Effector memory CD4-positive, alpha-beta T cell (primary cell): ENCODE results near the gene DESI1.
A peak's percentile ranks its signal among the peaks of the same experiment; 100 is the strongest.

Experiments used
- DNase-seq, 3 donors: peaks; one replicate each; pipeline ENCODE4 v3.0.0-alpha.2; 2020
- H3K27ac ChIP-seq: 2 replicates; pipeline ENCODE4 v1.7.0; 2013; ENCODE audit warnings: mild to moderate bottlenecking, low read length, moderate library complexity; ENCODE audit not compliant: insufficient read depth, poor library complexity, severe bottlenecking
- H3K27me3 ChIP-seq: replicated peaks from 2 replicates; pipeline ENCODE4 v1.7.0; 2013; ENCODE audit warnings: mild to moderate bottlenecking, low read length; ENCODE audit not compliant: insufficient read depth, control insufficient read depth, poor library complexity, severe bottlenecking
- H3K36me3 ChIP-seq: 2 replicates; pipeline ENCODE4 v1.7.0; 2013; ENCODE audit warnings: mild to moderate bottlenecking, low read length, moderate library complexity; ENCODE audit not compliant: control insufficient read depth, insufficient read depth
- H3K4me1 ChIP-seq: 2 replicates; pipeline ENCODE4 v1.7.0; 2013; ENCODE audit warnings: low read length, mild to moderate bottlenecking; ENCODE audit not compliant: control insufficient read depth, insufficient read depth, poor library complexity, severe bottlenecking
- H3K4me3 ChIP-seq: 2 replicates; pipeline ENCODE4 v1.7.0; 2013; ENCODE audit warnings: low read length, low read depth, mild to moderate bottlenecking; ENCODE audit not compliant: insufficient read depth, poor library complexity, severe bottlenecking
- H3K9me3 ChIP-seq: 2 replicates; pipeline ENCODE4 v1.7.0; 2013; ENCODE audit warnings: mild to moderate bottlenecking, low read length, moderate library complexity; ENCODE audit not compliant: control insufficient read depth

DESI1 gene

DNA sequence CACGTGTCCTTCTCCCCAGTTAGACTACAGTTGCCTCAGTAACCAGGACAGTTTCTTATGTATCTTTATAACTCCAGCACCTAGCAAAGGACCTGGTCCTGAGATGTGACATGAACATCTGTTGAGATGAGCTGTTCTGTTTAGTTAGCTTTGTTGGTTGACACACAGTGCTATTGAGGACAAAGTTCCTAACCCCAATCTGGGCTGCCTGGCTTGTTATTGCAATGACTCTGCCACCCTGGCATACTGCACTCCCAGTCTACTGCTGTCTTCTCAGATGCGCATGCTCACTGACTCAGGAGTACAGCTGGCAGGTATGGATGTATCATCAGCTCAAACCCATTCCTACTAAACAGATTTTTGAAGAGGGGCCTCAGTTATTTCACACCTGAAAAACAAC lies 7.4 kb downstream of the DESI1 start:
- H3K36me3 ChIP-seq, result no peaks in the 10 kb centered on the region
- no peaks in the 10 kb centered on the region for H3K27me3 ChIP-seq
- no peaks in the 10 kb centered on the region for H3K9me3 ChIP-seq
- no peak overlapping the region for H3K4me3 ChIP-seq
- no peaks in the 10 kb centered on the region for H3K4me1 ChIP-seq
- DNase-seq, result no peak
- H3K27ac ChIP-seq, result no peak overlapping the region

DNA sequence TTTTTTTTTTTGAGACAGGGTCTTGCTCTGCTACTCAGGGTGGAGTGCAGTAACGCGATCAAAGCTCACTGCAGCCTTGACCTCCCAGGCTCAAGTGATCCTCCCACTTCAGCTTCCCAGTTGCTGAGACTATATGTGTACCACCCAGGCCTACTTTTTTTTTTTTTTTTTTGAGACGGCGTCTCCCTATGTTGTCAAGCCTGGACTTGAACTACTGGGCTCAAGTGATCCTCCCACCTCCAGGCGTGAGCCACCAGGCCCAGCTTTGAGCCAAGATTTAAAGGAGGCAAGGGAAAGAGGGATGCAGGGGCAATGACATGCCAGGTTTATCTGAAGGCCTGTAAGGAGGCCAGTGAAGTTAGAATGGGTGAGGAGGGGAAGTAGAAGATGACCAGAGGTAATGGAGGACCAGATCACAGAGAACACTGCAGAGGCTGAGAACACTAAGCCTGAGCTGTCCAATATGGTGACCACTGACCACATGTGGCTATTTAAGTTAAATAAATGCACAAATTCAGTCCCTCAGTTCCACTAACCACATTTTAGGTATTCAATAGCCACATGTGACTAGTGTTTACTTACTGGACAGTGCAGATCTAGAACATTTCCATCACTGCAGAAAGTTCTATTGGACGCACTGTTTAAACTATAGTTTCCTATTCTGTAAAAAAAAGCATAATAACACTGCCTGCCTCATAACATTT lies 8.1 kb downstream of the DESI1 start:
- no peaks in the 10 kb centered on the region for H3K4me1 ChIP-seq
- no peaks in the 10 kb centered on the region for H3K9me3 ChIP-seq

DNA sequence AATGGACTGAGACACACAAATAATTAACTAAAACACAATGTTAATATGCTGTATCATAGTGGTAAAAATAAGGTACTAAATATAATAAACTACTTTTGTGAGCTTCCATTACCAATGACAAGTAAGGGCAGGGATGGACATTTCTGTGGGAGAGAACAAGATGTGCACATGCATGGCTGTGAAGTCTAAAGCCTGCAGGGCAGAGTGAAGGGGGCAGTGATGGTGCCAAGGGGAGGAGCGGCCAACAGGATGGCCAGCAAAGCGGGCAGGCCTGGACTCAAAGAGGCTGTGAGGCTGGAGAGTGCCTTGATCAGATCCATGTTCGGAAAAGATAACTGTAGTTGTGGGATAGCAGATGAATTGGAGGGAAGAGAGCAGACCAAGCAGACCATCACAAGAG lies 12.5 kb downstream of the DESI1 start:
- DNase-seq, result no peak
- H3K4me3 ChIP-seq, result no peak overlapping the region
- peaks cover 5% of the 10 kb centered on the region for H3K4me1 ChIP-seq
- H3K9me3 ChIP-seq, result no peaks in the 10 kb centered on the region
- H3K27ac ChIP-seq, result no peak overlapping the region
- H3K36me3 ChIP-seq, result peaks cover 4% of the 10 kb centered on the region
- no peaks in the 10 kb centered on the region for H3K27me3 ChIP-seq

More for the DNA sequence above, 8.1 kb downstream of the DESI1 start:
- H3K27ac ChIP-seq, result no peak overlapping the region
- no peaks in the 10 kb centered on the region for H3K36me3 ChIP-seq
- H3K27me3 ChIP-seq, result no peaks in the 10 kb centered on the region
- no peak for DNase-seq
- no peak overlapping the region for H3K4me3 ChIP-seq

DNA sequence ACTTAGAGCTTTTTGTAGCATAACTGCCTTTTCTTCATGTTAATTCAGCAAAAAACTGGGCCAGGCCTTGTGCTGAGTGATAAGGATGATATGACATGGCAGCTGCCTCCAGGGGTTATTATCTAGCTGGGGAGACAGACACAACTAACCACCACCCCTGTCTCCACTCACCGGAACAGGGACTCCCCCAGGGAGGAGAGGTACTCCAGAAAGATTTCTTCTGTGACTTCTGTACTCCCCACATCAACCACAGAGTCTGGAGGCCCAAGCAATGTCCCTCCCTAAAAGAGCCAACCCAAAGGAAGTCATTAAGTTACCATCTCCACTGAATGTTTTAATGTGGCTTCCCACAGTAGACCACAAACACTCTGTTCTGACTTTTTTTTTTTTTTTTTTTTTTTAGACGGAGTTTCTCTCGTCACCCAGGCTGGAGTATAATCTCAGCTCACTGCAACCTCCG lies 16.9 kb downstream of the DESI1 start:
- no peak overlapping the region for H3K27ac ChIP-seq
- peaks cover 6% of the 10 kb centered on the region for H3K4me1 ChIP-seq
- peaks cover 16% of the 10 kb centered on the region for H3K36me3 ChIP-seq
- H3K27me3 ChIP-seq, result no peaks in the 10 kb centered on the region
- peak; percentile 60 to 69 (median 64) for DNase-seq
- H3K4me3 ChIP-seq, result no peak overlapping the region
- H3K9me3 ChIP-seq, result no peaks in the 10 kb centered on the region

DNA sequence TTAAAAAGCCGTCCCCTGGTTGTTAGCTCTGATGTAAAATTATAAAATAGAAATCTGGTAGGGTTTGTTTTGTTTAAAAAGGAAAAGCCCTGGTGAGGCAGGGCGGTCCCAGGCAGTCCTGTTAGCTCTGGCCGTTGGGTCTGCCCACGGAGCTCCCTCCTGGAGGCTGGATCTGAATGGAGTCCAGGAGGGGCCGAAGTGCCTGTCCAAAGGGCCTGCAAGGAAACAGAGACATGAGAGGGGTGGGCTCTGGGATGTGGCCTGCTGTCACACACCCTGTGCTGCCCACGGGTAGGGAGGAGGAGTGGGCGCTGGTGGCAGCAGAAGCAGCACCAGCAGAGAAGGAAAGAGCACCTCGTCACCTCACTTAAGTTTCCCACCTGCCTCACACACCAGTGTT lies 19.9 kb downstream of the DESI1 start:
- DNase-seq, result no peak
- H3K9me3 ChIP-seq, result no peaks in the 10 kb centered on the region
- H3K4me3 ChIP-seq, result no peak overlapping the region
- H3K27ac ChIP-seq, result no peak overlapping the region
- H3K27me3 ChIP-seq, result no peaks in the 10 kb centered on the region
- H3K36me3 ChIP-seq, result peaks cover 12% of the 10 kb centered on the region
- peaks cover 6% of the 10 kb centered on the region for H3K4me1 ChIP-seq

DNA sequence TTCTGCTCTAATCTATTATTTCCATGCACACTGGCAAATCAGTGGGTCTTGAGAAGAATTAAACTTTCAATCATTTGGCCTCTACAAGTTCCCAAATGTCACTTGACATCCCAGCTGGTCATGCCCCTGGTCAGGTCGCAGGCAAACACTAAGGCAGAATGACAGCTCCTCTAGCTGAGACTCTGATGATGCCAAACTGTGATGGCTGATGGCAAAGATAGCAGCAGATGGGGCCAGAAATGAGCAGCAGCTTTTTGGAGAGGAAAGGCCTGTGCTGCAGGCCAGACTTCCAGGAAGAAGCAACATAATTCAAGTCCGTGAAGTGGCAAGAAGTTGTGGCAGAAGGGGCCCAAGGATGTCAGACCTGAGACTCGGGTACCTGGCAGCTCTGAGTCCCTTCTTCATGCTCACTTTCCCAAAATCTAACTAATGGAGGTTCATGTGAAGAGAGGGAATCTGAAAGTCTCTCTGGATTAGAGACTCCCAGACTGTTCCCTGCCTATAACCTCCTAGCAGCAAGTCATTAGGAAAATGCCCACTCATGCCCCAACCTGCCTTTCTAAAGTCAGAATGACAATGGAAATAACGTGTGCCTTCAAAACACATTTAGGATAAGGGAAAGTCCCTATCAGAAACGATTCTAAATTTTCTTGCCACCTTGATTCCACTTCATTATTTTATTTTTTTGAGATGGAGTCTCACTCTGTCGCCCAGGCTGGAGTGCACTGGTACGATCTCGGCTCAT lies 21.8 kb downstream of the DESI1 start:
- Histone ChIP-seq H3K27me3 (no peaks in the 10 kb centered on the region), H3K36me3 (peaks cover 12% of the 10 kb centered on the region), H3K27ac (no peak overlapping the region), H3K9me3 (no peaks in the 10 kb centered on the region), H3K4me1 (peaks cover 6% of the 10 kb centered on the region), H3K4me3 (no peak overlapping the region)
- DNase-seq, result no peak

DNA sequence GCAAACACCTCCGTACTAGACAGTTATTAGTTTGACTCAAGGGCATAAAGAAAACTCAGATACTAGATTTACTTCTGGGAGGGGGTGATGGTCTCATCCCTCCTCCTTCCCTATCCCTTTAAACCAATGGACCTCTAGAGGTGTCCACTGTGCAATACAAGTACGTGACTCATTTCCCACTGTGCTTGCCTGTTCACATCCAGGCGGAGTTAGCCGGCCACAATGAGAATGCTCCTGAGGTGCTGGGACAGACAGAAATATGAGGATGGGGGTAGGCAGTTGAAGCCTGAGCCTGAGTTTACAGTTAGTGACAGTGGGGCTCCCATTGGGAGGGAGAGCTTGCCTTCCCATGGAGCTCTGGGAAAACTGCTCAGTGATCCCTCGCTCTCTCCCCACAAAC lies 22.8 kb downstream of the DESI1 start:
- Histone ChIP-seq H3K36me3 (peaks cover 11% of the 10 kb centered on the region), H3K27ac (no peak overlapping the region), H3K4me3 (no peak overlapping the region), H3K4me1 (no peaks in the 10 kb centered on the region), H3K9me3 (no peaks in the 10 kb centered on the region), H3K27me3 (no peaks in the 10 kb centered on the region)
- no peak for DNase-seq

DNA sequence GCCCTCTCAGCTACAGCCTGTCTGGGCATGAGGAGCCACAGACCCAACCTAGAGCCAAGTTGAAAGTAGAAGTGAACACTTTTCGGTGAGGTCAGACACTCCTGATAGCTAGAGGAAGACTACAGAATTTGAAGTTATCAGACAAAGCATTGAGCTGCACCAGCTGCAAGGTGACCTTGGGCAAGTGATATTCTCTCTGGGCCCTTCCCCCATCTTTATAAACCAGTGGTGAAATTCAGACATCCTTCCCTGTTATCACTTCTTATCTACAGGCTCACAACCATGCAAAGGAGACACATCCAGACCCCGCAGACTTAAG lies 23.2 kb downstream of the DESI1 start:
- DNase-seq, result no peak
- Histone ChIP-seq H3K27ac (no peak overlapping the region), H3K4me1 (no peaks in the 10 kb centered on the region), H3K4me3 (no peak overlapping the region), H3K36me3 (peaks cover 6% of the 10 kb centered on the region), H3K9me3 (no peaks in the 10 kb centered on the region), H3K27me3 (no peaks in the 10 kb centered on the region)

DNA sequence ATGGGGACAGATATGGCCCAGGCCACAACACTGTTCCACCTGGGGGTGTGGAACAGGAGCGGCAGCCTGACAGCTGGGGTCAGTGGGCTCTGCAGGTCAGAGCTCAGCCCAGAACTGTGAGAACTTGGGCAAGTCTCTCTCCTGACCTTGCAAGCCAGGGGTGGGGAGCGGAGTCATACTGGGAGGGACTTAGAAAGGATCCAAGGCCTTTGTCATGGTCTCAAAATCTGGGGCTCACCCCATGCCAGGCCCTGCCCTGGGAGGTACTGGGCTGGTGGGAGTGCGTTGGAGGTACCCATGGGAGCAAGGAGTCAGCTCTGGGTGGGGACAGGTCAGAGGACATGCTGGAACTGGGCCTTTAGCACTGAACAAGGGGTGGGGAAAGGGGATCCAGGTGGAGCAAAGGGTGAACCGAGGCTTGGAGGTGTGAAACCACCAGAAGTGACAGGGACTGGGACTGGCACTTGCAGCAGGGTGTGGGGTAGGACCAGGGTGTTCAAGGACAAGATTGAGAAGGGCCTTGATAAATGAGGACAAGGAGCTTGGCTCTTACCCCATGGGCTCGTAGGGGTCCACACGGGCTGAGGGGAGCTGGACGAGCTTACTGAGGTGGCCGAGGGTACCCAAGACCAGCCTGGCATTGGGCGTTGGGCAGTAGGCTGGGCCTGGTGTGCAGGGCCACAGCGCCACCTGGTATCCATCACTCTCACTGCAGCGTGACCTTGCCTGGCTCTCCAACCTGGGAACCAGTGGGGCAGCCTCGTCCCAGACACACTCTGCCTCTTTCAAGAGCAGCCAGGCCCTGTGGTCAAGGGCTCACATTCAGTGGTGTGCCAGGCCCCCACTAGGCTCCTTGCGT lies 23.8 kb downstream of the DESI1 start:
- no peaks in the 10 kb centered on the region for H3K9me3 ChIP-seq
- H3K27ac ChIP-seq, result no peak overlapping the region
- peaks cover 6% of the 10 kb centered on the region for H3K36me3 ChIP-seq
- no peak for DNase-seq
- no peaks in the 10 kb centered on the region for H3K4me1 ChIP-seq
- no peaks in the 10 kb centered on the region for H3K27me3 ChIP-seq
- no peak overlapping the region for H3K4me3 ChIP-seq

DNA sequence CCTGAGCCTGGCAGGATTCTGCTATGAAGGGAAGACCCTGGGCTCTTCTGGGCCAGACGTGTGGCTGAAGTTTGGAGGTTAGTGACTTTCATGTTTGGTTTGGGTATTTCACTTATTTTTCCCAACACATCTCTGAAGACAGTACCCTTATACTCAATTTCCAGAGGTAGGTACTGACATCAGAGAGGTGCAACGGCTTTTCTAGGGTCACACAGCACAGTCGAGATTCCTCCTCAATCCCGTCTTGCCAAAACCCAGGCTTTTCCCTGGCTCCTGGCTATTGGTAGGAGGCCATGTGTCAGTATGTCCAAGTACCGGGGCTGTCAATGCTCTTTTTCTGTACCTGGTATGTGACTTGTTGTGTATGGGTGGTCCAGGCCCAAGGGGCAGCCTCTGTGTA lies 25.1 kb downstream of the DESI1 start:
- Histone ChIP-seq H3K4me3 (no peak overlapping the region), H3K27me3 (no peaks in the 10 kb centered on the region), H3K27ac (no peak overlapping the region), H3K4me1 (no peaks in the 10 kb centered on the region), H3K36me3 (peaks cover 2% of the 10 kb centered on the region), H3K9me3 (no peaks in the 10 kb centered on the region)
- no peak for DNase-seq
